Stimulated activated CD8-positive, alpha-beta memory T cell treated with anti-CD3 and anti-CD28 coated beads, Interleukin-7, amount 100 ng/mL, for 24 hours (primary cell): ENCODE results near the gene CHMP6.

Experiments used
- DNase-seq: peaks from one replicate; pipeline ENCODE4 v3.0.0-alpha.2; 2020; ENCODE audit warnings: low read depth

CHMP6 gene

DNA sequence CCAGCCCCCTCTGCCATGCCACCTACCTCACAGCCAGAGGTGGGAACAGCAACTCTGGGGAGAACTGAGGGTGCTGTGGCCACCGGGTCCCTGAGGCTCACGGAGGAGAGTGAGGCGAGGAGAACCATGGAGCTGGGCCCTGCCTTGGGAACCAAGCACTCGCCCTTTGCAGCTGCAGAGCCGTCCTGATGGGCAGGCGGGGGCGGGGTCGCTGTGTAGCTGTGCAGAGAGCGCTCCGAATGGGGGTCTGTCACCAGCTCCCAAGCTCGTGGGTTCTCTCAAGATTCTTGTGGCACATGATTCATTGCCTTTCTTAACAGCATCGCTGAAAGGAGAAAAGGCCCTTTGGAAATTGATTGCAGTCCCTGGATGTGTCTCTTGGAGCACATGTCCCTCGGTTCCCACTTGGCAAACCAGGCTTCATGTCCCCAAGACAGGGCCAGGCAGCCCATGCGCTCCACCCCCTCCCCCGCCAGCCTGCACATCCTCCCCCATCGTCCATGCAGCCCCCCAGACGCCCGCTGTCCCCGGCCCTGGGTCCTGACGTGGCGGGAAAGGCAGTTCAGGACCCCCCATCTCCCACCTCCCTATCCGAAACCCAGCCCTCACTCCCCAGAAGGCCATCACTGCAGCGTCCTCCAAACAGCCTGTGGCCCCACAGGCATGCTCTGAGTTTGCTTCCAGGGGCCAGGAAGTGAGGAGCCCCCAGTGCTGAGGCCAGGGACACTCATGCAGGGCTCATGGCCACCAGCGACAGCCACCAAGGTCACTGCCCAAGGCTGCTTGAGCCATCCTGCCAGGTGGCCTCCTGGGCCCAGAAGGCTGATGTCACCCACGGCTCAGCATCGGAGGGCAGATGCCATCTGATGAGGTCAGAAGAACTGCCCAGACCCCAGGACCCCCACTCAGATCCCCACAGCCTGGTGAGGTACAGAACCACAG, 20.6 kb upstream of the CHMP6 start:
- no peak for DNase-seq

DNA sequence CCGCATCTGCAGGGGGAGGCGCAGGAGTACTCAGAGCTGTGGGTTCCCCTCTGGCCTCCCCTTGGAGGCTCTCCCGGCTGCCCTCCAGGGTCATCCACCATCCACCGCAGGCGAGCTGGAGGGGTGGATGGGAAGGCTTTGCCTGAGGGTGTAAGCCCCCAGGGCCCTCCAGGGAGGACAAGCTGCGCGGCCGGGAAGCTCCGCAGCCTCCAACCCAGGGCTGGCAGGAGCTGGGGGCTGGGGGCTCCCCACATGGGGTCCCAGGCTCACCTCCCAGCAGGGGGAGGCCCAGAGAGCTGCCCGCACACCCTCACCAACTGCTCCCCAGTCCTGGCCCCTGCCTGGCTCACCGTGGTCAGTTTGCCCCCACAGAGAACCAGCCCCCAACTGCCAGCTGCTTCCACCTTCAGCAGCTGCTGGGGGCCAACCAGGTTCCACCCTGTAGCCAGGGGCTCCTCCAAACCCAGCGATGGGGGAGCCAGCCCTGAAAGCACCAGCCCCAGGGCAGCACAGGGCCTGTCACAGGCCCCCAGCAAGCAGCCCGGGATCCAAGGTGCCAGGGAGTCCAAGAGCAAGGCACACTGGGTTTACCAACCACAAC, 19.8 kb upstream of the CHMP6 start:
- no peak for DNase-seq

DNA sequence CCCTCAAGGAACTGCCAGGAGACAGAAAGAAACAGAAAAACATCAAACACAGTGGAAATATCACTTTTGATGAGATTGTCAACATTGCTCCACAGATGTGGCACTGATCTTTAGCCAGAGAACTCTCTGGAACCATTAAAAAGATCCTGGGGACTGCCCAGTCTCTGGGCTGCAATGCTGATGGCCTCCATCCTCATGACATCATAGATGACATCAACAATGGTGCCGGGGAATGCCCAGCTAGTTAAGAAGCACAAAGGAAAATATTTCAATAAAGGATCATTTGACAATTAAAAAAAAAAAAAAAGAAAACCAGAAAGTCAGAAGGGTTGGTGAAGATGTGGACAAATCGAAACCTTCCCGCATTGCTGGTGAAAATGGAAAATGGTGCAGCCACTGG, 14.9 kb upstream of the CHMP6 start:
- no peak for DNase-seq

DNA sequence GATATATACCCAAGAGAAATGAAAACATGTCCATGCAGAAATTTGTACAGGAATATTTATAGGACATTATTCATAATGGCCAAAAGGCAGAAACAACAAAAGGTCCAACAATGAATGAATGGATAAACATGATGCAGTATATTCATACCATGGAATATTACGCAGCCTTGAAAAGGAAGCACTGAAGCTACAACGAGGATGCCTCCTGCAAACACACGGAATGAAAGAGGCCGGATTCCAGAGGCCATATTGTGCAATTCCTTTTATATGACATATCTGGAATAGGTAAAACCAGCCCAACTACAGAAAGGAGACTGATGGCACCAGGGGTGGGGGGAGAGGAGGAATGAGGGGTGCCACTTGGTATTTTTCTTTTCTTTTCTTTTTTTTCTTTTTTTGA, 14.5 kb upstream of the CHMP6 start:
- DNase-seq, result no peak

DNA sequence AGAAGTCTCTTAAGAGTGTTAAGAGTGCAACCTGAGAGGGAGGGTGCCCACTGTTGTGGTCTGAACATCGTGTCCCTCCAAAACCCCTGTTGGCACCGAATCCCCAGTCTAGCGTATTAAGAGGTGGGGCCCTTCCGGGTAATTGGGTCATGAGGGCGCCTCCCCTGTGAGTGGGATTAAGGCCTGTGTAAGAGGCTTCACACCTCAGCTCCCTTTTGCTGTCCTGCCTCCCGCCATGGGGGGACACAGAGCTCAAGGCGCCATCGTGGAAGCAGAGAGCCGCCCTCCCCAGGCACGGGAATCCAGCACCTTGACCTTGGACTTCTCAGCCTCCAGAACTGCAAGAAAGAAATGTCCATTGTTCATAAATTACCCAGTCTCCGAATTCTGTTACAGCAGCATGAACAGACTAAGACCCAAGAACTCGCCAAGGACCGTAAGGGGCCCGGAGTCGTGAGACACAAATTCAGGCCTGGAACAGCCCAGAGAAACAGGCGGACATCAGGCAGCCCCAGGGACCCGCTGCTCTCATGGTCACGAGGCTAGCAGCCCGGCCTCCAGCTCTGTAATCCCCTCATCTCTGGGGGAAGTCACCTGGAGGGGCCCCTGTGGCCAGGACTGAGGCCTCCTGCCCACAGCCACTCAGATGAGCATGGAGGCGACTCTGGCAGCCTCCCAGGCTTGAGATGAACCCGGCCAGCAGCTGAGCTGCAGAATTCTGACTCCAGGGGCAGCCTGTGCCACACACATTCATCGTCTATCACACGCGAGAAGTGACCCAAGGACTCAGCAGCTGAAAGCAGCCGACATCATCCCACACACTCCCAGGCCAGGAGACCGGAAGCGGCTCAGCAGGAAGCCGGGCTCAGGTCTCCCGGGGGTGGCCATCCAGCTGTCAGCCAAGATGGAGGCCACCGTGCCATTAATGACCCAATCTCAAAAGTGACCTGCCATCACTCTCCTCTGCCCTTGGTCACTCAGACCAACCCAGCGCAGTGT, 12.8 kb upstream of the CHMP6 start:
- no peak for DNase-seq

DNA sequence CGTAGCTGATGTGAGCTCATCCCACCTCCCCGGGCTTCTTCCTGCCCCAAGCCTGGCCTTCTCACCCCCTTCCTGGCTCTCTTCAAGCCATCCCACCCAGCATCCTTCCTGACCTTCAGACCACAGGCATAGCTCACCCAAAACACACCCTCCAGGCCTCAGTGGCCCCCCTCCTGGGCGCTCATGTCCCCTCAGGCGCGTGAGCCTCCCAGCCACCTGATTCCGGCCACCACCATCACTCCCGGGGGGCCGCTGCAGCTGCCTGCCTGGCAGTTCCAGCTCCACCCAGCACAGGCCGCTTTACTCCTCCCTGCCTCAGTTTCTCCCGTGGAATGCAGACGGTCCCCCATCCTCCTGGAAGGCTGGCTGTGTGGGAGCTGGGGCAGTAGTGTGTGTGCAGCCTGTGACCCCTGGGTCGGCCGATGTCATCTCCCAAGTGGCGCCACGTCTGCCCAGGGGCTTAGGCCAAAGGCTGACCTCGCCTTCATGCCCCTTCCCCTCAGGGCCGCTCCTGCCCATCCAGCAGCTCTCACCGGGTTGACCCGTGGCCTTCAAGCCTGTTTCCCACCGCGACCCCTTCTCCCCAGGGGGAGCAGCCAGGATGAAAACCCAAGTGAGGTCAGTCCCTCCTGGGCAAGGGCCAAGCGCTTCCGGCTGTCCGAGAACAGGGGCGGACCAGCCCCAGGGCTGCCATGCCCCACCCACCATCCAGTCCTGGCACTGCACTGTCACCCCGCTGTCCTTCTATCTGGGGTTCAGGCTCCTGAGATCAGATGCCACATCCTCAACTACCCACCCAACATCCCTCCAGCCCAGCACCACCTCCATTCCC, 11.9 kb upstream of the CHMP6 start:
- no peak for DNase-seq

DNA sequence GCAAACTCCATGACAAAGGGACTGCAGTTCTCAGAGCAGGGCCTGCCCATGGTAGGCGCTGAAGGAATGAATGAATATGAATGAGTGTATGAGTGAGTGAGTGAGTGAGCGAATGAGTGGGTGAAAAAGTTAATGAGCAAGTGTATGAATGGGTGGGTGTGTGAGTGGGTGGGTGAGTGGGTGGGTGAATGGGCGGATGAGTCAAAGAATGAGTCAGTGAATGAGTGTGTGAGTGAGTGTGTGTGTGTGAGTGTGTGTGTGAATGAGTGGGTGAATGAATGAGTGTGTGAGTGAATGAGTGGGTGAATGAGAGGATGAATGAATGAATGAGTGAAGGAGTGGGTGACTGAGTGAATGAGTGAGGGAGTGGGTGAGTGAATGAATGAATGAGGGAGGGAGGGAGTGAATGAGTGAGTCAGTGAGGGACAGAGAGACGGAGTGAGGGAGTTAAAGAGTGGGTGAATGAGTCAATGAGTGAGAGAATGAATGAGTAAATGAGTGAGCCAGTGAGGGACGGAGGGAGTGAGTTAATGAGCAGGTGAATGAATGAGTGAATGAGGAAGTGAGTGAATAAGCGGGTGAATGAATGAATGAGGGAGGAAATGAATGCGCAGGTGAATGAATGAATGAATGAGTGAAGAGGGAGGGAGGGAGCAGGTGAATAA, 11.1 kb upstream of the CHMP6 start:
- no peak for DNase-seq

DNA sequence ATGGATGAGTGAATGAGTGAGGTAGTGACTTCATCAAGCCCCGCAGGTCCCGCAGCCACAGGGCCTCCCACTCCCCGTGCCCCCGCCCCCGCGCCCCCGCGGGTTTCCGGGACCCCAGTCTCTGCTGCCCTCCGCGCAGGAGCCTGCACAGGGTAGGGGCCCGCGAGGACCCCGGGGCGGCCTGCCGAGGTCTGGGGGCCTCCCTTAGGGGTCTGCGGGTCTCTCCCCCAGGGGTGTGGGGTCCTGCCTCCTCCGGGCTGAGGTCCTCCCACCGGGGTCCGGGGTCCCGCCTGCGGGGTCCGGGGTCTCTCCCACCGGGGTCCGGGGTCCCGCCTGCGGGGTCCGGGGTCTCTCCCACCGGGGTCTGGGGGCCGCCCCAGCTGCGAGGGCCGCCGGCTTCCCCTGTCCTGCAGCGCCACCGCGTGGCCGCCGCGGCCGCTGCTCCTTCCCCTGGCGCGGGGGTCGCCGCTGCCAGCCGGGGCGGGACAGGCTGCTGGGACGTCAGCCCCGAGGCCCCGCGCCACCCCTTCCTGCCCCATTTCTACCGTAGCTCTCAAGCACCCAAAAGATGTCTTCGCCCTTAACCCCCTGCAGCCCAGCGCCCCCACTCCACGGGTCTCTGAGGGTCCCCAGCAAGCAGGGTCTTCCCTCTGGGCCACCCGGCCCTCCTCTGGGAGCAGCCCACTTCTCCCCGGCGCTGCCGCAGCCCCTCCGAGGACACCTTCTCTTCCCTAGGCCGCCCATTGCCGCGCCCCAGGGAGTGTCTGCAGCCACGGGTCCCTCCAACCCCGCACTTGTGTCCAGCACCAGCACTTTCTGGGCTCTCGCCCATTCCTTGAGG, 10.4 kb upstream of the CHMP6 start:
- no peak for DNase-seq

DNA sequence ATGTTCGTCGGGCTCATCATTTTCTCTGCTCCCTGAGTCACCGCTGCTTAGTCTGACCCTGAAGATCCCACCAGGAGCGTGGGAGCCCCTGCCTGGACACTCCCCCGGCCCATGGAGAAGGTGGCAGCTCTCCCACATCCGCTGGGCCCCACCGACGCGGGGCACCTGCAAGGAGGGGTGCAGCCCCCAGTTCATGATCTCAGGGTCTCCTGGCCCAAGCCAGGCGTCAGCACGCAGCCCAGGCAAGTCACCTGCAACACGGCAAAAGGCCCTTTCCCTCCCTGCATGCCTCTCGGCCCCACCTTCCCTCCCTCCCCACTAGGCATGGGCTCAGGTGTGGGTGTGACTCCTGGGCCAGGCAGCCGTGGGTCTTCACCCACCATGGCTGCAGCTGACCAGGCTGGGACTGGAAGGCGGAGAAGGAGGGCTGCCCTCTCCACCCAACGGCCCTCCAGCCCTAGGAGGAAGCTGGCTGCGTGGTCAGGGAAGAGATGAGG, 9.7 kb upstream of the CHMP6 start:
- DNase-seq, result no peak

DNA sequence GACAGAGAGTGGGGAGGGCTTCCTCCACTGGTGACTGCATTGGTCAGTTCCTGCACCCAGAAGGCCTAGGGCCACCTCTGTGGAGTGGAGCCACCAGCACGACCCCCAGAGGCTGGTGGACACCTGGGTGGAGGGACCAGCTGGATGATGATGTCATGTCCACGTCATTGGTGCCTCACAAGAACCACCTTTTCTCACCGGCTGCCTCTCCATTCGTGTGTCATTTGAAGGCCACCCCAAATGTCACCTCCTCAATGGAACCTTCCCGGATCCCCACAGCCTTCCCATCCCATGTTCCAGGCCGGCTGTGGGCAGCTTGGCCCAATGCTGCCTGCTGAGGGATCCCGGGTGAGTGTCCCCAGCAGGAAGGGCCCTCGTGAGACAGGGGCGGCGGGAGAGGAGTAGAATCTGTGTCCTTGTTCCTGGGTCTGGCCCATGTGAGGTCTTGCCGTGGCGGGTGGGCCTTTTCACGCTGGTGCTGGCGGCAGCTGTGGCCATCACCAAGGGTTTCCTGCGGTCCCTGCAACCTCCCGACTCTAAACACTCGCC, 9.1 kb upstream of the CHMP6 start:
- no peak for DNase-seq

DNA sequence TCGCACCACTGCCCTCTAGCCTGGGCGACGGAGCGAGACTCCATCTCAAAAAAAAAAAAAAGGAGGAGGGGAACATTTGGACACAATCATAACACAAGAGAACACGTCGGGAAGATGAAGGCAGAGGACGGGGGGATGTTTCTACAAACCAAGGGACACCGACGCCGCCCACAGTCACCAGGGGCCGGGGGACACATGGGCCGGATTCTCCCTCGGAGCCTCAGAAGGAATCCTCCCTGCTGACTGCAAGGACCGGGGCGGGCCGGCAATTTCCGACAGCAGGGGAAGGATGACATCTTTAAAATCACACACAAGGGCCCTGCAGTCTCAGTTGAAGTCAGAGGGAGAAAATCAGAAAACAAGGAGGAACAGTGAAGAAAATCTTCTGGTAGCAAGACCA, 8.1 kb upstream of the CHMP6 start:
- no peak for DNase-seq

DNA sequence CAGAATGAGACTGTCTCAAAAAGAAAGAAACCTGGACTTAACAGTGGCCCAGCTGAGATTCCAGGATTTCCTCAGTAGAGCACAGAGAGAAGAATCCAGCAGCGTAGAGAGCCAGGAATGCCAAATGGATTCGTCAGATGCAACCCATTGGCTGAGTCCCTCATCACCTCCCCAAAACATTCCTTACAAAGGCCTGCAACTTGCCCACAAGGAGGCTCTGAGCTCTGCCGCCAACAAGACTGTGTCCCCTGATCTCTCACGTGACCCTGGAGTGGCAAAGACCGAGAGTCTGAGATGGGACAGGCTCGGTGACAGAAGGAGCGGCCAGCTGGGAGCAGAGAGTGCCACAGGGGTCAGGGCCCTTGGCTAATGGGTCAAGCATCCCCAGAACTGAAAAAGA, 6.9 kb upstream of the CHMP6 start:
- DNase-seq, result no peak

DNA sequence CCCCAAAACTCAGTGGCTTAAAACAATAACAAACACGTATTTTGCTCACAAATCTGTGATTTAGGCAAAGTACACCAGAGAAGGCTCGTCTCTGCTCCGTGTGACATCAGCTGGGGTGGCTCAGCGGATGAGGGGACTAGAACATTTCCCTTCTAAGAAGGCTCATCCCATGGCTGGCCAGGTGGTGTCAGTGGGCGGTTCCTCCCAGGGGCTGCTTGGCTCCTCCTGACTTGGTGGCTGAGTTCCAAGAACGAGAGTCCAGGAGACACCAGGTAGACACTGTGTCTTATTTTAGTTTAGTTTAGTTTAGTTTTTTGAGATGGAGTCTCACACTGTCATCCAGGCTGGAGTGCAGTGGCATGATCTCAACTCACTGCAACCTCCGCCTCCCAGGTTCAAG, 5.6 kb upstream of the CHMP6 start:
- DNase-seq, result no peak

DNA sequence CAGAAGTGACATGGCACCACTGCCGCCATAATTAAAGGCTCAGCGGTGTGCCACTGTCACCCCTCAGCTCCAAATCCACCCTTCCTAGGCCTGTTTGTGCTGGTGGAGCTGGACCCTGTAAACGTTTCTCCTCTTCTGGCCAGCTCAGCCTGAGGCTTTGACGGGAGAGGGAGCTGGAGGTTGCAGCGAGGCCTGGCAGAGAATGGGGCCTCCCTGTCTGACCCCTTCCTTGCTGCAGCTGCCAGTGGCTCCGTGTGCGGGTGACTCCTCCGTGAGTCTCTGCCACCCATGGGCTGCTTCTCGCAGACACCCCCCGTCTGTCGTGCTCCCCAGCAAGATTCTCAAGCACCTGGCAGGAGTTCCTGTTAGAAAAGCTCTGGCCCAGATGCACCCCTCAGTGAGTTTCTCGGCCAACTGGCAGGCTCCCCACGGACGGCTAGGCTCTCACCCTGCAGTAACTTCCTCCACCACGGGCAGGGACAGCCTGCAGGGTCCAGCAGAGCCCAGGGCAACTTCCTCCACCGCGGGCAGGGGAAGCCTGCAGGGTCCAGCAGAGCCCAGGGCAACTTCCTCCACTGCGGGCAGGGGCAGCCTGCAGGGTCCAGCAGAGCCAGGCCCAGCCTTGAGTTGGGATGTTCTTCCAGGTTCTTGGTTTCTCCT, 4.7 kb upstream of the CHMP6 start:
- DNase-seq, result no peak

DNA sequence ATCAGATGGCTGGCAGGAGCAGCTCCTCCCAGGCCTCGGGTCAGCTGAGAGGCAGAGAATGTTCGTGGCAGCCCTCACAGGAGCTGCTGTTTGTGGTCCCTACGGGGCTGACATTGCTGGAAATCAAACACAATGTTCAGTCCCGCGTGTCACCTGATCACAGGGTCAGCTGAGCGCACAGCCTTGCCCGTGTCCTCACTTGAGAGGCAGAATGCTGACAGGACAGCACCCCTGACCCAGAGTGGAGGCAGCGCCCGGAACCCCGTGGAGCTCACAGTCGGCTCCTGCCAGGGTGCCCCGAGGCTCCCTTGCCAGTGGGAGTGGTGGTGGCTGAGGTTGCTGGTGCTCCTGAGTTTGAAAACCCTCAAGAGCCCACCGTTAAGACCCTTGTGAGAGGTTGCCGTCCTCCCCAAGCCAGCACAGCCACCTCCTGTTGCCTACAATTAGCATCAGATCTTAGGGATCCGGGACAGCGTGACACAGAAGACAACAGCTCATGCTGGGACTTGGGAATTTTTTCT, 3.6 kb upstream of the CHMP6 start:
- DNase-seq, result no peak

DNA sequence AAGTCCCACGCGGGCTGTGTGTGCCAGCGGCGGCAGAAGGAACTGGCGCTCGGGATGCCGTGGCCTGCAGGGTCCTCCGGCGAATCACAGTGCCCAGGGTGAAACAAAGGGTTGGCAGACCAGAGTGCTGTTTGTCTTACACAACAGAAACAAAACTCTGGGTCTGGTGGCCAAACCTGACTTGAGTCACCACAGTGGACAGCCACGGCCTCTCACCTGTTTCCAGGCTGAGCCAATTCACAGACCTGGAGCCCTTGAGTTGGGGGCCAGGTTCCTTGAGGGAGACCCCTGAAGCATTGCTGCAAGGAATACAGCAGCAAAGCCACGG, 2.1 kb upstream of the CHMP6 start:
- DNase-seq, result no peak

DNA sequence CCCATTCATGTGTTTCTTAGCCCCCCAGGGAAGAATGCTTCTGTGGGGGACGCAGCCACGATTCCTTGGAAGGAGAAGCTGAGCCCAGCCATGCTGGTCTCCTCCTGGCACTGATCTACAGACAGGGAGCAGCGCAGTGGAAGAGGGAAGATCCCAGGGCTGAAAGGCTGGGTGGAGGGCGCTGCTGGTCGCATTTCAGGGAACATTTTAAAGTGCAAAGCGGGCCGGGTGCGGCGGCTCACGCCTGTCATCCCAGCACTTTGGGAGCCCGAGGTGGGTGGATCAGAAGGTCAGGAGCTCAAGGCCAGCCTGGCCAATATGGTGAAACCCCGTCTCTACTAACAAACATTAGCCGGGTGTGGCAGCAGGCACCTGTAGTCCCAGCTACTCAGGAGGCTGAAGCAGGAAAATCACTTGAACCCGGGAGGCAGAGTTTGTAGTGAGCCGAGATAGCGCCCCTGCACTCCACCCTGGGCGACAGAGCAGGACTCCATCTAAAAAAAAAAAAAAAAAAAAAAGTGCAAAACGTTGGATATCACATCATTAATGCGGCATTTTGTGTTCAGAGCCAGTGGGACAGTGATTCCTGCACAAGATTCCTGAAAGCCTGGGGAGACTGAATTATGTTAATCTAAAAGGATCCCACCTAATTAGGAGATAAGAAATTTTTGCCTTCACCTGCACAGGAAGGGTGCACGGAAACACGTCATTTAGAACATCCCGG, 558 bp upstream of the CHMP6 start:
- no peak for DNase-seq
